Lung (tissue), 12 donors: Measurements from ENCODE around the gene PCYT2. TPM values are rescaled to one million over a fixed set of nuclear protein-coding genes. Genes with fewer than 3 reads are reported as not detected.

Source experiments
- ATAC-seq: fragments of 200-7000 bp; cut with Tn5 transposase; one replicate; pipeline ENCODE4 v1.9.1; 2020; ENCODE audit warnings: moderate number of reproducible peaks; ENCODE audit not compliant: insufficient read depth, low FRiP score
- DNase-seq, 3 donors: peaks; one replicate each; pipeline ENCODE4 v3.0.0-alpha.2; 2013 to 2017
- H3K27ac ChIP-seq, 2 donors: one replicate each; pipeline ENCODE4 v1.5.1; 2013; ENCODE audit warnings: mild to moderate bottlenecking in 2 of 2, moderate library complexity in 2 of 2, control low read depth in 1 of 2, inconsistent platforms in 1 of 2, low read depth in 1 of 2, low read length in 1 of 2
- H3K27me3 ChIP-seq, 3 donors: one replicate each; pipeline ENCODE4 v1.5.1; 2013; ENCODE audit warnings: low read length in 2 of 3; ENCODE audit not compliant: control insufficient read depth in 3 of 3, insufficient read depth in 3 of 3
- H3K36me3 ChIP-seq, 4 donors: one replicate each; pipeline ENCODE4 v1.5.1; 2013; ENCODE audit warnings: low read length in 4 of 4, mild to moderate bottlenecking in 1 of 4, moderate library complexity in 1 of 4; ENCODE audit not compliant: control insufficient read depth in 4 of 4, insufficient read depth in 4 of 4
- H3K4me1 ChIP-seq, 5 donors: one replicate each; pipeline ENCODE4 v1.5.1; 2013; ENCODE audit warnings: low read length in 5 of 5, mild to moderate bottlenecking in 2 of 5, moderate library complexity in 1 of 5; ENCODE audit not compliant: control insufficient read depth in 5 of 5, insufficient read depth in 5 of 5
- H3K4me3 ChIP-seq: one replicate; pipeline ENCODE4 v1.5.1; 2013; ENCODE audit warnings: mild to moderate bottlenecking, control low read depth, moderate library complexity
- H3K9ac ChIP-seq, 2 donors: one replicate each; pipeline ENCODE4 v1.5.1; 2013; ENCODE audit warnings: low read length in 2 of 2, control low read depth in 1 of 2; ENCODE audit not compliant: insufficient read depth in 1 of 2
- H3K9me3 ChIP-seq, 4 donors: one replicate each; pipeline ENCODE4 v1.5.1; 2013; ENCODE audit warnings: low read length in 3 of 4, mild to moderate bottlenecking in 1 of 4, moderate library complexity in 1 of 4; ENCODE audit not compliant: control insufficient read depth in 4 of 4, insufficient read depth in 3 of 4
- CTCF ChIP-seq: IDR thresholded peaks from 2 replicates; pipeline ENCODE4 v1.5.1; 2012; ENCODE audit warnings: mild to moderate bottlenecking; ENCODE audit errors: control extremely low read depth, extremely low read depth
- WGBS, 2 donors: extraction: QIAGEN DNeasy Blood & Tissue Kit; methylation state at CpG; one replicate each; pipeline ENCODE4 v1.1.7; 2013; 5-methylcytosine and 5-hydroxymethylcytosine counted together
- polyA plus RNA-seq, 2 donors: library from polyadenylated mRNA; stranded (reverse); fragments of 200-250 nt; gene quantifications; one replicate each; pipeline ENCODE4 v1.2.1, GENCODE V29; 2013
- total RNA-seq, 2 donors: library from RNA; depleted of rRNA in 1 of 2; stranded (reverse); fragments of >200 nt in 1 of 2; gene quantifications; one replicate each; pipeline ENCODE4 v1.2.1, GENCODE V29; 2014 to 2021
- donor health status: control.
- donor health status: control.
- donor health status: Bipolar disorder and iron deficiency.
- donor health status: healthy.
- donor health status: DM: yes; HTN: yes; CAD: no.

Gene PCYT2
- total and polyA plus RNA-seq, 4 donors = 23.0 to 91.6 (median 67.5) TPM

GRCh38 chr17:81858967-81859905 is 52.0 kb downstream of the PCYT2 start:
- peaks cover 0 to 31% (median 25%) of the 10 kb centered on the region in 4 donors for H3K36me3 ChIP-seq
- DNase-seq (no peak), ATAC-seq (no peak)
- no peak for TF ChIP-seq CTCF
- peak overlapping the region; percentile 91 for H3K9ac ChIP-seq
- peak overlapping the region; percentile 96 for H3K27ac ChIP-seq
- H3K27me3 ChIP-seq = no peaks in the 10 kb centered on the region
- H3K4me1 ChIP-seq = peaks cover 0 to 23% (median 14%) of the 10 kb centered on the region in 5 donors
- peak overlapping the region; percentile 61 for H3K4me3 ChIP-seq
- no peaks in the 10 kb centered on the region for H3K9me3 ChIP-seq
- 49 to 54% methylated on average over 23 of the region's 23 CpGs for WGBS, 2 donors

GRCh38 chr17:81858170-81858966 is 52.8 kb downstream of the PCYT2 start:
- Histone ChIP-seq H3K27me3 (no peaks in the 10 kb centered on the region), H3K27ac (no peak overlapping the region), H3K4me1 (peaks cover 0 to 23% (median 14%) of the 10 kb centered on the region in 5 donors), H3K9ac (no peak overlapping the region), H3K4me3 (peak overlapping the region; percentile 12), H3K36me3 (peaks cover 0 to 39% (median 26%) of the 10 kb centered on the region in 4 donors), H3K9me3 (no peaks in the 10 kb centered on the region)
- WGBS, 2 donors = 61 to 79% methylated on average over 30 of the region's 30 CpGs
- TF ChIP-seq CTCF = no peak
- ATAC-seq (no peak), DNase-seq (no peak)

- no peak overlapping the region for H3K9ac ChIP-seq
- H3K36me3 ChIP-seq = peaks cover 0 to 57% (median 34%) of the 10 kb centered on the region in 4 donors
- H3K4me3 ChIP-seq = no peak overlapping the region
- TF ChIP-seq CTCF = no peak
- WGBS, 2 donors = 83 to 88% methylated on average over 29 of the region's 29 CpGs
- ATAC-seq (no peak), DNase-seq (no peak)
- no peak overlapping the region for H3K27ac ChIP-seq
- H3K4me1 ChIP-seq = peaks cover 0 to 15% (median 8%) of the 10 kb centered on the region in 5 donors
- H3K9me3 ChIP-seq = no peaks in the 10 kb centered on the region
- H3K27me3 ChIP-seq = no peaks in the 10 kb centered on the region
Observed at GRCh38 chr17:81854974-81855774, 56.0 kb downstream of the PCYT2 start.
